Right lobe of liver (tissue), 6 donors: ENCODE results near the gene ARL4A. TPM values are rescaled to one million over a fixed set of nuclear protein-coding genes. Genes with fewer than 3 reads are reported as not detected.
"Not testable (repeated sequence)": the region's sequence is repeated elsewhere in the genome, so short reads cannot be mapped to it uniquely, and the experiment has no call there.

ENCODE experiments used
- ATAC-seq, 4 donors: fragments of 200-7000 bp; cut with Tn5 transposase; one replicate each; pipeline ENCODE4 v1.9.1; 2020; ENCODE audit warnings: mild to moderate bottlenecking in 4 of 4, moderate library complexity in 4 of 4
- DNase-seq, 3 donors: peaks; one replicate each; pipeline ENCODE4 v3.0.0-alpha.2; 2020
- H3K27ac ChIP-seq, 3 donors: fragments of 200-600 bp; one replicate each; pipeline ENCODE4 v1.8.0; 2022
- H3K27me3 ChIP-seq, 2 donors: fragments of 200-600 bp; one replicate each; pipeline ENCODE4 v1.8.0; 2022
- H3K36me3 ChIP-seq, 4 donors: fragments of 200-600 bp; sonication (generic) in 1 of 4; one replicate each; pipeline versions ENCODE4 v1.5.1 to v1.8.0; 2017 to 2022; ENCODE audit warnings: control low read depth in 1 of 4
- H3K4me1 ChIP-seq, 4 donors: fragments of 200-600 bp; sonication (generic) in 1 of 4; one replicate each; pipeline versions ENCODE4 v1.5.1 to v1.8.0; 2017 to 2022; ENCODE audit warnings: control low read depth in 1 of 4
- H3K4me3 ChIP-seq, 3 donors: fragments of 200-600 bp; one replicate each; pipeline ENCODE4 v1.8.0; 2022
- H3K9me3 ChIP-seq, 4 donors: fragments of 200-600 bp; sonication (generic) in 1 of 4; one replicate each; pipeline versions ENCODE4 v1.5.1 to v1.8.0; 2017 to 2022; ENCODE audit warnings: control low read depth in 1 of 4
- CTCF ChIP-seq, 4 donors: fragments of 200-600 bp in 3 of 4; fragments of 450-650 bp in 1 of 4; IDR thresholded peaks; one replicate each; pipeline versions ENCODE4 v1.5.1 to v1.8.0; 2016 to 2022; ENCODE audit warnings: antibody characterized with exemption in 4 of 4, mild to moderate bottlenecking in 2 of 4
- POLR2A ChIP-seq: fragments of 450-650 bp; IDR thresholded peaks from one replicate; pipeline ENCODE4 v1.6.1; 2017; ENCODE audit warnings: antibody characterized with exemption, mild to moderate bottlenecking
- WGBS: methylation state at CpG from one replicate; pipeline ENCODE4 v1.1.6; 2018; ENCODE audit warnings: low coverage, low lambda C conversion rate; ENCODE audit not compliant: insufficient coverage; ENCODE audit errors: missing lambda C conversion rate; 5-methylcytosine and 5-hydroxymethylcytosine counted together
- intact Hi-C, 2 donors: fragments of 100-400 bp; cut with DNase I; formaldehyde crosslinking; loops; one replicate each; pipeline versions ENCODE4 v1.11.2 to v1.14.1; 2022
- total RNA-seq, 6 experiments: library from RNA; depleted of rRNA in 2 of 6; stranded (reverse); fragments of >200 nt in 2 of 6; fragmentation: NEBNext Ultra II Directional in 3 of 6; extraction: Animal tissue kit (Norgen Biotek cat#: 25700) in 3 of 6; gene quantifications; one replicate each; pipeline versions ENCODE4 v1.1.0 to v1.2.4, GENCODE V29; 2016 to 2023
- donor health status: DM: no; HTN: yes; CAD: no.
- donor health status: DM: no; HTN: no; CAD: no.
- donor health status: DM: no; HTN: no; CAD: no.
- donor health status: DM: no; HTN: yes; CAD: no.
- donor health status: DM: no; HTN: yes; CAD: no.

ARL4A gene
- total RNA-seq, 6 experiments from 2014 or later = 4.4 to 19.2 (median 8.3) TPM

GRCh38 chr7:12641196-12641595 lies 46.2 kb upstream of the ARL4A start:
- Histone ChIP-seq H3K4me1 (no peaks in the 10 kb centered on the region), H3K9me3 (no peaks in the 10 kb centered on the region), H3K4me3 (no peak overlapping the region), H3K36me3 (no peaks in the 10 kb centered on the region), H3K27me3 (no peaks in the 10 kb centered on the region), H3K27ac (no peak overlapping the region)
- ATAC-seq = no peak
- no peak for DNase-seq
- intact Hi-C loops = no loop called here
- 76% methylated on average over 3 of the region's 3 CpGs for WGBS
- no peak for TF ChIP-seq POLR2A
- TF ChIP-seq CTCF (IDR thresholded peaks at IDR 0.05) = no peak

- intact Hi-C loops = no loop called here
- Histone ChIP-seq H3K9me3 (no peaks in the 10 kb centered on the region), H3K36me3 (no peaks in the 10 kb centered on the region), H3K4me1 (no peaks in the 10 kb centered on the region), H3K27me3 (no peaks in the 10 kb centered on the region), H3K27ac (no peak overlapping the region), H3K4me3 (no peak overlapping the region)
- 78% methylated on average over 5 of the region's 5 CpGs for WGBS
- DNase-seq = no peak
- no peak for TF ChIP-seq CTCF (IDR thresholded peaks at IDR 0.05)
- no peak for TF ChIP-seq POLR2A
- no peak for ATAC-seq
Observed at GRCh38 chr7:12642508-12642907, 44.9 kb upstream of the ARL4A start.

- no peak overlapping the region for H3K27ac ChIP-seq
- ATAC-seq (no peak), DNase-seq (no peak)
- no peaks in the 10 kb centered on the region for H3K27me3 ChIP-seq
- H3K36me3 ChIP-seq = no peaks in the 10 kb centered on the region
- H3K9me3 ChIP-seq = no peaks in the 10 kb centered on the region
- H3K4me3 ChIP-seq = no peak overlapping the region
- TF ChIP-seq POLR2A (no peak), CTCF (IDR thresholded peaks at IDR 0.05) (no peak)
- intact Hi-C loops = no loop called here
- H3K4me1 ChIP-seq = no peaks in the 10 kb centered on the region
- WGBS = 79% methylated on average over 3 of the region's 3 CpGs
Observed at GRCh38 chr7:12643001-12643643, 44.3 kb upstream of the ARL4A start.

GRCh38 chr7:12643644-12644043 lies 43.8 kb upstream of the ARL4A start:
- Histone ChIP-seq H3K27ac (no peak overlapping the region), H3K4me3 (no peak overlapping the region), H3K4me1 (no peaks in the 10 kb centered on the region), H3K27me3 (no peaks in the 10 kb centered on the region), H3K9me3 (no peaks in the 10 kb centered on the region), H3K36me3 (no peaks in the 10 kb centered on the region)
- 74% methylated on average over 4 of the region's 5 CpGs for WGBS
- no peak for DNase-seq
- TF ChIP-seq POLR2A (no peak), CTCF (IDR thresholded peaks at IDR 0.05) (no peak)
- peak in 1 of 4 donors; percentile 56 for ATAC-seq
- intact Hi-C loops = no loop called here

GRCh38 chr7:12645212-12645611 lies 42.2 kb upstream of the ARL4A start:
- DNase-seq, H3K27ac ChIP-seq, H3K4me1 ChIP-seq, H3K4me3 ChIP-seq, H3K36me3 ChIP-seq, ATAC-seq, H3K27me3 ChIP-seq, intact Hi-C loops, H3K9me3 ChIP-seq: not testable (repeated sequence)
- 85% methylated on average over 6 of the region's 6 CpGs for WGBS
